Liver (tissue), 3 donors: ENCODE measurements around the gene CASZ1.

ENCODE experiments used
- ATF3 ChIP-seq: IDR thresholded peaks from 2 replicates; pipeline ENCODE4 v1.6.1; 2016; ENCODE audit warnings: antibody characterized with exemption
- CTCF ChIP-seq: fragments of 150-350 bp; IDR thresholded peaks from 2 replicates; pipeline ENCODE4 v1.5.1; 2017; ENCODE audit warnings: improper control_type of control experiment, low read depth, low read length; ENCODE audit not compliant: missing input control
- EGR1 ChIP-seq, 2 donors: IDR thresholded peaks; 2 replicates each; pipeline ENCODE4 v1.6.1; 2016 to 2018; ENCODE audit warnings: antibody characterized with exemption in 2 of 2, low read depth in 2 of 2
- FOXA1 ChIP-seq: IDR thresholded peaks from 2 replicates; pipeline ENCODE4 v1.6.1; 2016; ENCODE audit warnings: antibody characterized with exemption
- MAX ChIP-seq: IDR thresholded peaks from 2 replicates; pipeline ENCODE4 v1.6.1; 2016; ENCODE audit warnings: antibody characterized with exemption
- REST ChIP-seq: IDR thresholded peaks from 2 replicates; pipeline ENCODE4 v1.6.1; 2016; ENCODE audit warnings: antibody characterized with exemption, mild to moderate bottlenecking
- SP1 ChIP-seq: IDR thresholded peaks from 2 replicates; pipeline ENCODE4 v1.6.1; 2018; ENCODE audit warnings: antibody characterized with exemption, mild to moderate bottlenecking
- YY1 ChIP-seq: IDR thresholded peaks from 2 replicates; pipeline ENCODE4 v1.6.1; 2016; ENCODE audit warnings: antibody characterized with exemption, mild to moderate bottlenecking
- donor health status: healthy.
- donor health status: healthy.

- TF ChIP-seq CTCF (no peak), EGR1 (IDR thresholded peaks at IDR 0.05; ENCODE audit: low read depth in 2 of 2) (no peak), YY1 (no peak), REST (no peak), MAX (no peak), FOXA1 (no peak), ATF3 (no peak), SP1 (no peak)
Measured at GRCh38 chr1:10633416-10633815, 163.0 kb downstream of the CASZ1 start.
